GM23338 (cell line): ENCODE results near the gene ANXA3. TPM values are rescaled to one million over a fixed set of nuclear protein-coding genes. Genes with fewer than 3 reads are reported as not detected.

Experiments
- ATAC-seq: fragments of 200-7000 bp; cut with Tn5 transposase; 3 replicates; pipeline ENCODE4 v1.9.1; 2020
- DNase-seq: peaks from one replicate; pipeline ENCODE4 v3.0.0-alpha.2; 2015; ENCODE audit warnings: low spot score
- H2AFZ ChIP-seq: fragments of 200-600 bp; sonication (generic); 2 replicates; pipeline ENCODE4 v1.8.0; 2016; ENCODE audit warnings: antibody characterized with exemption, mild to moderate bottlenecking, moderate library complexity
- H3F3A ChIP-seq: fragments of 200-600 bp; sonication (generic); replicated peaks from 2 replicates; pipeline ENCODE4 v1.8.0; 2017; ENCODE audit warnings: antibody characterized with exemption, mixed run types, low read depth
- H3K27ac ChIP-seq: fragments of 200-600 bp; sonication (generic); 2 replicates; pipeline ENCODE4 v1.6.1; 2016; ENCODE audit warnings: low read depth
- H3K27me3 ChIP-seq: fragments of 200-600 bp; sonication (generic); 2 replicates; pipeline ENCODE4 v1.8.0; 2016; ENCODE audit warnings: mild to moderate bottlenecking, mixed run types, moderate library complexity; ENCODE audit not compliant: insufficient read depth
- H3K36me3 ChIP-seq: fragments of 200-600 bp; sonication (generic); 2 replicates; pipeline ENCODE4 v1.8.0; 2016; ENCODE audit warnings: mild to moderate bottlenecking; ENCODE audit not compliant: insufficient read depth
- H3K4me1 ChIP-seq: fragments of 200-600 bp; sonication (generic); 2 replicates; pipeline ENCODE4 v1.8.0; 2016; ENCODE audit warnings: mild to moderate bottlenecking, moderate library complexity; ENCODE audit not compliant: insufficient read depth
- H3K4me2 ChIP-seq: fragments of 200-600 bp; sonication (generic); 2 replicates; pipeline ENCODE4 v1.7.1; 2017; ENCODE audit warnings: mixed run types
- H3K4me3 ChIP-seq: fragments of 200-600 bp; sonication (generic); 2 replicates; pipeline ENCODE4 v1.6.1; 2016; ENCODE audit warnings: mixed run types
- H3K79me2 ChIP-seq: fragments of 200-600 bp; sonication (generic); replicated peaks from 2 replicates; pipeline ENCODE4 v1.8.0; 2017; ENCODE audit warnings: mild to moderate bottlenecking; ENCODE audit not compliant: insufficient read depth
- H3K9me2 ChIP-seq: fragments of 200-600 bp; sonication (generic); 2 replicates; pipeline ENCODE4 v1.8.0; 2017; ENCODE audit not compliant: insufficient read depth
- H4K20me1 ChIP-seq: fragments of 200-600 bp; sonication (generic); replicated peaks from 2 replicates; pipeline ENCODE4 v1.8.0; 2017; ENCODE audit warnings: mild to moderate bottlenecking; ENCODE audit not compliant: insufficient read depth
- H3K27ac Mint-ChIP-seq: 2 replicates; pipeline ENCODE4 v1.8.0; 2020; ENCODE audit warnings: inconsistent platforms, mild to moderate bottlenecking, moderate library complexity, mixed read lengths
- H3K27me3 Mint-ChIP-seq: 3 replicates; pipeline ENCODE4 v1.8.0; 2022; ENCODE audit warnings: low read depth, mild to moderate bottlenecking, moderate library complexity, mixed read lengths, inconsistent platforms; ENCODE audit not compliant: insufficient read depth, poor library complexity
- H3K36me3 Mint-ChIP-seq: 3 replicates; pipeline ENCODE4 v1.8.0; 2021; ENCODE audit warnings: low read depth, mild to moderate bottlenecking, inconsistent platforms, moderate library complexity, mixed read lengths
- H3K4me1 Mint-ChIP-seq: 3 replicates; pipeline ENCODE4 v1.8.0; 2020; ENCODE audit warnings: mild to moderate bottlenecking, inconsistent platforms, mixed read lengths
- H3K4me3 Mint-ChIP-seq: 3 replicates; pipeline ENCODE4 v1.8.0; 2021; ENCODE audit warnings: moderate library complexity, mild to moderate bottlenecking, inconsistent platforms, mixed read lengths
- H3K9me3 Mint-ChIP-seq: 3 replicates; pipeline ENCODE4 v1.8.0; 2020; ENCODE audit warnings: moderate library complexity, mild to moderate bottlenecking, inconsistent platforms, mixed read lengths
- CREB1 ChIP-seq: fragments of 250-450 bp; sonication (Bioruptor Pico); IDR thresholded peaks from 2 replicates; pipeline ENCODE4 v1.5.0; 2020; ENCODE audit warnings: low read depth, mild to moderate bottlenecking, moderate library complexity
- CTCF ChIP-seq, 2 experiments: fragments of 200-600 bp in 1 of 2; sonication (generic) in 1 of 2; conservative IDR thresholded peaks; 2 replicates each; pipeline versions ENCODE4 v1.5.1 to v1.6.1; 2016 to 2017; ENCODE audit warnings: antibody characterized with exemption in 2 of 2, low read depth in 2 of 2, mild to moderate bottlenecking in 2 of 2, moderate library complexity in 1 of 2
- EZH2 ChIP-seq: fragments of 200-600 bp; sonication (generic); IDR thresholded peaks from one replicate; pipeline ENCODE4 v1.8.0; 2017; ENCODE audit warnings: antibody characterized with exemption, mild to moderate bottlenecking, low read depth; ENCODE audit not compliant: unreplicated experiment
- EZH2phosphoT487 ChIP-seq: fragments of 200-600 bp; sonication (generic); IDR thresholded peaks from one replicate; pipeline ENCODE4 v1.8.1; 2018; ENCODE audit warnings: antibody characterized with exemption; ENCODE audit not compliant: unreplicated experiment
- JUNB ChIP-seq: IDR thresholded peaks from one replicate; pipeline ENCODE4 v1.6.1; 2016; ENCODE audit warnings: antibody characterized with exemption; ENCODE audit not compliant: unreplicated experiment
- NANOG ChIP-seq: IDR thresholded peaks from 2 replicates; pipeline ENCODE4 v1.6.1; 2016; ENCODE audit warnings: antibody characterized with exemption, borderline replicate concordance
- POLR2AphosphoS5 ChIP-seq: IDR thresholded peaks from 2 replicates; pipeline ENCODE4 v1.6.1; 2016; ENCODE audit warnings: antibody characterized with exemption, low read depth
- REST ChIP-seq: IDR thresholded peaks from one replicate; pipeline ENCODE4 v1.6.1; 2018; ENCODE audit warnings: antibody characterized with exemption; ENCODE audit not compliant: unreplicated experiment
- ZNF331 ChIP-seq: fragments of 250-450 bp; sonication (Bioruptor Pico); IDR thresholded peaks from 2 replicates; pipeline ENCODE4 v1.5.0; 2020; ENCODE audit warnings: low read depth, mild to moderate bottlenecking, moderate library complexity
- ZNF462 ChIP-seq: fragments of 250-450 bp; sonication (Bioruptor Pico); IDR thresholded peaks from 2 replicates; pipeline ENCODE4 v1.5.0; 2020; ENCODE audit warnings: mild to moderate bottlenecking, moderate library complexity
- polyA plus RNA-seq: library from polyadenylated mRNA; unstranded; fragments of >200 nt; fragmentation: Nextera tagmentation; extraction: Ambion mirVana; gene quantifications from 2 replicates; pipeline ENCODE4 v1.2.1, GENCODE V29; 2016
- total RNA-seq: library from RNA; depleted of rRNA; stranded (reverse); fragments of >200 nt; shearing (Covaris generic); gene quantifications from 2 replicates; pipeline ENCODE4 v1.2.3, GENCODE V29; 2014

The ANXA3 gene
- total and polyA plus RNA-seq, 2 experiments from 2014 or later = 20.3 to 31.5 TPM

- TF ChIP-seq REST (no peak), JUNB (no peak), EZH2 (no peak), CREB1 (CRISPR knock-in tag) (no peak), ZNF331 (CRISPR knock-in tag) (no peak)
Observed at GRCh38 chr4:78534286-78534955, 17.1 kb upstream of the ANXA3 start (continued).

GRCh38 chr4:78542373-78542772 lies 9.2 kb upstream of the ANXA3 start:
- H3K27ac Mint-ChIP-seq = no peak overlapping the region
- Histone ChIP-seq H3K4me2 (no peak overlapping the region), H3K4me3 (no peak overlapping the region), H4K20me1 (no peaks in the 10 kb centered on the region), H3K9me2 (no peaks in the 10 kb centered on the region), H2AFZ (no peak overlapping the region), H3K79me2 (no peaks in the 10 kb centered on the region), H3K27ac (no peak overlapping the region), H3K27me3 (no peaks in the 10 kb centered on the region), H3K36me3 (no peaks in the 10 kb centered on the region), H3K4me1 (no peaks in the 10 kb centered on the region), H3F3A (no peaks in the 10 kb centered on the region)
- H3K4me3 Mint-ChIP-seq = no peak overlapping the region
- H3K36me3 Mint-ChIP-seq = peaks cover 23% of the 10 kb centered on the region
- no peaks in the 10 kb centered on the region for H3K4me1 Mint-ChIP-seq
- DNase-seq (no peak), ATAC-seq (no peak)
- peaks cover 6% of the 10 kb centered on the region; the same call in 2 of the 3 replicates for H3K9me3 Mint-ChIP-seq
- H3K27me3 Mint-ChIP-seq = peaks cover 2% of the 10 kb centered on the region
- TF ChIP-seq POLR2AphosphoS5 (no peak), EZH2phosphoT487 (no peak), JUNB (no peak), ZNF331 (CRISPR knock-in tag) (no peak), ZNF462 (CRISPR knock-in tag) (no peak), CREB1 (CRISPR knock-in tag) (no peak), NANOG (no peak), CTCF (conservative IDR thresholded peaks at IDR 0.05; ENCODE audit: low read depth in 2 of 2) (no peak)
